ENCODE results near the gene CPXM2. TPM values are rescaled to one million over a fixed set of nuclear protein-coding genes. Genes with fewer than 3 reads are reported as not detected.
A peak's percentile ranks its signal among the peaks of the same experiment; 100 is the strongest.

The CPXM2 gene
- total RNA-seq, 1 donor from 2014 or later = 4.1 TPM

GRCh38 chr10:123821136-123821535, 70.5 kb downstream of the CPXM2 start:
- DNase-seq (no peak), ATAC-seq (no peak)
- intact Hi-C loops (cut with micrococcal nuclease) = no loop called here

GRCh38 chr10:123809632-123810031, 82.0 kb downstream of the CPXM2 start:
- no peak for DNase-seq
- no peak for ATAC-seq
- intact Hi-C loops (cut with micrococcal nuclease) = no loop called here

- ATAC-seq = no peak
- intact Hi-C loops (cut with micrococcal nuclease) = no loop called here
- DNase-seq = no peak
Observed at GRCh38 chr10:123808906-123809305, 82.7 kb downstream of the CPXM2 start.

- no peak for ATAC-seq
- DNase-seq = no peak
- intact Hi-C loops (cut with micrococcal nuclease) = no loop called here
Observed at GRCh38 chr10:123808286-123808685, 83.3 kb downstream of the CPXM2 start.

- ATAC-seq (no peak), DNase-seq (no peak)
- intact Hi-C loops (cut with micrococcal nuclease) = no loop called here
Observed at GRCh38 chr10:123807444-123808035, 84.1 kb downstream of the CPXM2 start.

- intact Hi-C loops (cut with micrococcal nuclease) = no loop called here
- ATAC-seq (no peak), DNase-seq (no peak)
Observed at GRCh38 chr10:123804716-123805115, 86.9 kb downstream of the CPXM2 start.

GRCh38 chr10:123800821-123801220, 90.8 kb downstream of the CPXM2 start:
- intact Hi-C loops (cut with micrococcal nuclease) = no loop called here
- no peak for DNase-seq
- no peak for ATAC-seq

GRCh38 chr10:123800289-123800688, 91.3 kb downstream of the CPXM2 start:
- DNase-seq (no peak), ATAC-seq (peak; percentile 79)
- intact Hi-C loops (cut with micrococcal nuclease) = no loop called here

- DNase-seq (no peak), ATAC-seq (no peak)
- intact Hi-C loops (cut with micrococcal nuclease) = no loop called here
Observed at GRCh38 chr10:123798856-123799255, 92.8 kb downstream of the CPXM2 start.

GRCh38 chr10:123797813-123798212, 93.8 kb downstream of the CPXM2 start:
- no peak for DNase-seq
- intact Hi-C loops (cut with micrococcal nuclease) = no loop called here
- ATAC-seq = no peak

- intact Hi-C loops (cut with micrococcal nuclease) = no loop called here
- DNase-seq = no peak
- no peak for ATAC-seq
Observed at GRCh38 chr10:123796736-123797135, 94.9 kb downstream of the CPXM2 start.

GRCh38 chr10:123795846-123796590, 95.6 kb downstream of the CPXM2 start:
- DNase-seq = no peak
- intact Hi-C loops (cut with micrococcal nuclease) = no loop called here
- ATAC-seq = no peak

GRCh38 chr10:123795196-123795780, 96.3 kb downstream of the CPXM2 start:
- ATAC-seq = no peak
- intact Hi-C loops (cut with micrococcal nuclease) = no loop called here
- no peak for DNase-seq

- ATAC-seq (no peak), DNase-seq (no peak)
- intact Hi-C loops (cut with micrococcal nuclease) = no loop called here
Observed at GRCh38 chr10:123792248-123792978, 99.2 kb downstream of the CPXM2 start.

- DNase-seq (no peak), ATAC-seq (no peak)
- intact Hi-C loops (cut with micrococcal nuclease) = no loop called here
Observed at GRCh38 chr10:123790132-123790885, 101.3 kb downstream of the CPXM2 start.

GRCh38 chr10:123788981-123789380, 102.6 kb downstream of the CPXM2 start:
- DNase-seq (no peak), ATAC-seq (no peak)
- intact Hi-C loops (cut with micrococcal nuclease) = no loop called here

- intact Hi-C loops (cut with micrococcal nuclease) = no loop called here
- ATAC-seq (no peak), DNase-seq (no peak)
Observed at GRCh38 chr10:123787566-123787965, 104.0 kb downstream of the CPXM2 start.

- DNase-seq = no peak
- no peak for ATAC-seq
- intact Hi-C loops (cut with micrococcal nuclease) = no loop called here
Observed at GRCh38 chr10:123786896-123787295, 104.7 kb downstream of the CPXM2 start.

GRCh38 chr10:123786306-123786705, 105.3 kb downstream of the CPXM2 start:
- no peak for ATAC-seq
- DNase-seq = no peak
- intact Hi-C loops (cut with micrococcal nuclease) = no loop called here

Measured in left ventricle myocardium superior (tissue), 1 donor.